HCT116 (cell line): Measurements from ENCODE around the gene ACACA.

Experiments used
- CEBPB ChIP-seq: IDR thresholded peaks from 2 replicates; pipeline ENCODE4 v1.6.1; 2012; ENCODE audit warnings: low read depth
- EGR1 ChIP-seq: IDR thresholded peaks from 2 replicates; pipeline ENCODE4 v1.6.1; 2012; ENCODE audit warnings: low read depth
- EZH2 ChIP-seq: fragments of 200-600 bp; sonication (generic); IDR thresholded peaks from 2 replicates; pipeline ENCODE4 v1.6.1; 2017; ENCODE audit warnings: antibody characterized with exemption, mixed run types
- EZH2phosphoT487 ChIP-seq: fragments of 200-600 bp; IDR thresholded peaks from 2 replicates; pipeline ENCODE4 v1.6.1; 2018; ENCODE audit warnings: antibody characterized with exemption, borderline replicate concordance
- POLR2A ChIP-seq: IDR thresholded peaks from 2 replicates; pipeline ENCODE4 v1.7.0; 2011; ENCODE audit warnings: borderline replicate concordance; ENCODE audit not compliant: insufficient read depth, insufficient read length; ENCODE audit errors: extremely low read depth
- POLR2AphosphoS5 ChIP-seq: IDR thresholded peaks from 2 replicates; pipeline ENCODE4 v1.6.1; 2011; ENCODE audit warnings: mild to moderate bottlenecking, low read depth, low read length, moderate library complexity
- RAD21 ChIP-seq: IDR thresholded peaks from 2 replicates; pipeline ENCODE4 v1.6.1; 2012; ENCODE audit warnings: low read depth, mild to moderate bottlenecking
- SIN3A ChIP-seq: IDR thresholded peaks from 2 replicates; pipeline ENCODE4 v1.6.1; 2012; ENCODE audit warnings: low read depth
- ZFX ChIP-seq: fragments of 450-650 bp; IDR thresholded peaks from 2 replicates; pipeline ENCODE4 v1.6.1; 2017
- ZNF274 ChIP-seq: fragments of 200-500 bp; sonication (Bioruptor generic); IDR thresholded peaks from 2 replicates; pipeline ENCODE4 v1.6.1; 2014; ENCODE audit warnings: mild to moderate bottlenecking, low read depth, low read length, inconsistent platforms
- TF ChIP-seq, protein P1 (sequence below), 3 experiments: fragments of 200-600 bp in 1 of 3; sonication (generic) in 1 of 3; IDR thresholded peaks in 2 of 3; conservative IDR thresholded peaks in 1 of 3; 2 replicates each; pipeline ENCODE4 v1.5.1; 2012 to 2017; ENCODE audit warnings: low read depth in 2 of 3, low read length in 2 of 3, antibody characterized with exemption in 1 of 3, borderline replicate concordance in 1 of 3, control low read depth in 1 of 3, mild to moderate bottlenecking in 1 of 3, mixed read lengths in 1 of 3, mixed run types in 1 of 3, moderate library complexity in 1 of 3; ENCODE audit not compliant: insufficient read depth in 1 of 3

GRCh38 chr17:37174205-37174604 lies 232.4 kb downstream of the ACACA start:
- TF ChIP-seq, protein P1, sequence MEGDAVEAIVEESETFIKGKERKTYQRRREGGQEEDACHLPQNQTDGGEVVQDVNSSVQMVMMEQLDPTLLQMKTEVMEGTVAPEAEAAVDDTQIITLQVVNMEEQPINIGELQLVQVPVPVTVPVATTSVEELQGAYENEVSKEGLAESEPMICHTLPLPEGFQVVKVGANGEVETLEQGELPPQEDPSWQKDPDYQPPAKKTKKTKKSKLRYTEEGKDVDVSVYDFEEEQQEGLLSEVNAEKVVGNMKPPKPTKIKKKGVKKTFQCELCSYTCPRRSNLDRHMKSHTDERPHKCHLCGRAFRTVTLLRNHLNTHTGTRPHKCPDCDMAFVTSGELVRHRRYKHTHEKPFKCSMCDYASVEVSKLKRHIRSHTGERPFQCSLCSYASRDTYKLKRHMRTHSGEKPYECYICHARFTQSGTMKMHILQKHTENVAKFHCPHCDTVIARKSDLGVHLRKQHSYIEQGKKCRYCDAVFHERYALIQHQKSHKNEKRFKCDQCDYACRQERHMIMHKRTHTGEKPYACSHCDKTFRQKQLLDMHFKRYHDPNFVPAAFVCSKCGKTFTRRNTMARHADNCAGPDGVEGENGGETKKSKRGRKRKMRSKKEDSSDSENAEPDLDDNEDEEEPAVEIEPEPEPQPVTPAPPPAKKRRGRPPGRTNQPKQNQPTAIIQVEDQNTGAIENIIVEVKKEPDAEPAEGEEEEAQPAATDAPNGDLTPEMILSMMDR (IDR thresholded peaks at IDR 0.05 in 2 of 3, conservative IDR thresholded peaks at IDR 0.05 in 1 of 3; ENCODE audit: borderline replicate concordance in 1 of 3, insufficient read depth in 1 of 3, low read depth in 2 of 3, low read length in 2 of 3): no peak
- no peak for TF ChIP-seq EZH2phosphoT487
- TF ChIP-seq CEBPB: no peak
- TF ChIP-seq POLR2A: no peak
- no peak for TF ChIP-seq EZH2
- no peak for TF ChIP-seq ZNF274
- no peak for TF ChIP-seq SIN3A
- TF ChIP-seq POLR2AphosphoS5: no peak
- TF ChIP-seq EGR1: no peak
- TF ChIP-seq RAD21: peak; percentile 8; the same call in 1 of the 2 replicates
- TF ChIP-seq ZFX: no peak
